Adrenal gland (tissue), 5 donors: Measurements from ENCODE around the gene C10orf90.

Source experiments
- POLR2A ChIP-seq, 2 donors: fragments of 450-650 bp; IDR thresholded peaks; one replicate each; pipeline ENCODE4 v1.6.1; 2017; ENCODE audit warnings: antibody characterized with exemption in 2 of 2, mild to moderate bottlenecking in 2 of 2, moderate library complexity in 1 of 2
- TF ChIP-seq, protein P1 (sequence below), 6 experiments: fragments of 450-650 bp in 4 of 6; fragments of 200-600 bp in 2 of 6; sonication (generic) in 1 of 6; IDR thresholded peaks; 1 replicate in 5 of 6; 2 replicates in 1 of 6; pipeline versions ENCODE4 v1.5.1 to v1.8.0; 2016 to 2021; ENCODE audit warnings: antibody characterized with exemption in 6 of 6, mild to moderate bottlenecking in 2 of 6, moderate library complexity in 1 of 6
- donor health status: DM: no; HTN: no; CAD: no.

DNA sequence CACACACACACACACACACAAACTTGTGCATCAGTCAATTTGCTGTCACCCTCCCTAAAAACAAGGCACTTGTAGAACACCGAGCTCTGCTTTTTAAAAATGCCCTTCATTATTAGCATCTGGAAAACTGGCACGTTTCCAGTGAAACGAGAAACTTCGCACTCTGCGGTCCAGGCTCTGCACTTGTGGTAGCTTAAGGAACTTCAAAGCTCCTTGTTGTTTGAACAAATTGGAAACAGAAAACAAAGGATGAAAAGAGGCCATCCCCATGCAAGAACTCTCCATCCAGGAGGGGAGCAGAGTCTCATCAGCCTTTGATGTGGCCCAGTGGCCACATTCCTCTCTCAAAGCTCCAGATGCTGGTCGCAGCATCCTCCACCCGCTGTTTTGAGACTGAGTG, 105.1 kb downstream of the C10orf90 start:
- TF ChIP-seq, protein P1, sequence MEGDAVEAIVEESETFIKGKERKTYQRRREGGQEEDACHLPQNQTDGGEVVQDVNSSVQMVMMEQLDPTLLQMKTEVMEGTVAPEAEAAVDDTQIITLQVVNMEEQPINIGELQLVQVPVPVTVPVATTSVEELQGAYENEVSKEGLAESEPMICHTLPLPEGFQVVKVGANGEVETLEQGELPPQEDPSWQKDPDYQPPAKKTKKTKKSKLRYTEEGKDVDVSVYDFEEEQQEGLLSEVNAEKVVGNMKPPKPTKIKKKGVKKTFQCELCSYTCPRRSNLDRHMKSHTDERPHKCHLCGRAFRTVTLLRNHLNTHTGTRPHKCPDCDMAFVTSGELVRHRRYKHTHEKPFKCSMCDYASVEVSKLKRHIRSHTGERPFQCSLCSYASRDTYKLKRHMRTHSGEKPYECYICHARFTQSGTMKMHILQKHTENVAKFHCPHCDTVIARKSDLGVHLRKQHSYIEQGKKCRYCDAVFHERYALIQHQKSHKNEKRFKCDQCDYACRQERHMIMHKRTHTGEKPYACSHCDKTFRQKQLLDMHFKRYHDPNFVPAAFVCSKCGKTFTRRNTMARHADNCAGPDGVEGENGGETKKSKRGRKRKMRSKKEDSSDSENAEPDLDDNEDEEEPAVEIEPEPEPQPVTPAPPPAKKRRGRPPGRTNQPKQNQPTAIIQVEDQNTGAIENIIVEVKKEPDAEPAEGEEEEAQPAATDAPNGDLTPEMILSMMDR (IDR thresholded peaks at IDR 0.05): no peak
- no peak for TF ChIP-seq POLR2A (IDR thresholded peaks at IDR 0.05)
